ENCODE results near the gene KATNB1. TPM values are rescaled to one million over a fixed set of nuclear protein-coding genes. Genes with fewer than 3 reads are reported as not detected.

KATNB1 gene
- total and polyA plus RNA-seq, 2 of the 8 experiments (the other 6 are each of a cell fraction or from before 2014, with no cell fraction given) = 50.2 to 60.4 TPM

DNA sequence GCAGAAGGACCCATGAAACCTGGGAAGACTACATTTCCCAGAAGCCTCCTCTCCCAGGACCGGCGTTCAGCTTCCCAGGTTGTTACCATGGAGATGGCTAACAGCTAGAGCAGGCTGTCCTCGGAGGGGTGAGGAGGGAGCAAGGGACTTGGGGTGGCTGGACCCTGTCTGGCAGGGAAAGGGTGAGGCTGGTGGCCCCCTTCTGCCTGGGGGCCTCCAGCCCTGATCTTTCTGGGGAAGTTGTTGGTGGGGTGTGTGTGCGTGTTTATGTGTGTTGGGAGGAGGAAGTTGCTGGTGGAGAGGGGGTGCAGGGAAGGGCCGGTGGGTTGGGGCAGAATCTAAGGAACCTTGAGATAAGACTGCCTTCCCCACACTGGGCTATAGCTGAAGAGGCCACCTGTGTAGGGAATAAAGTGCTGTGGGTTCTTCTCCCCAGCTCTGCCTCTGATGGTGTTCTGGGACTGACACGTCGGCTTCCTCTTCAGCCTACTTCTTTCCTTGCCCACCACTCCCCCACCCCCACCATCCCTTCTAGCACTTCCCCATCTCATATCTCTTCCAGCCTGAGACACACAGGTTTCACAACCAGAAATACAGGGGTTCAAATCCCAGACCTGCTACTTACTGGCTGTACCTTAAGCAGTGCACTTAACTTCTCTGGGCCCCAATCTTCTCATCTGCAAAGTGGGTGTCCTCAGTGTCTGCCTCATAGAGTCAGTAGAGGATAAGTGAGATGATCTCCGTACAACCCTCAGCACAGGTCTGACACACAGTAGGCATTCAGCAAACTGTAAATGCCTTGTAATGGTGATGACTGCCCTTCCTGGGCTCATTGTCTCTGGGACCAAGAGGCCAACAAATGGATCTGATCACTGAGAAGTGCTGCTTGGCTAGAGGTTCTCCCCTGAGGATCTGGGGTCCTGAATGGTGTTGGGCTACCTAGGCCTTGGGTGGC is 40.6 kb upstream of the KATNB1 start, which contains the start of gene DRC7 (continued):
- TF ChIP-seq, protein P1, sequence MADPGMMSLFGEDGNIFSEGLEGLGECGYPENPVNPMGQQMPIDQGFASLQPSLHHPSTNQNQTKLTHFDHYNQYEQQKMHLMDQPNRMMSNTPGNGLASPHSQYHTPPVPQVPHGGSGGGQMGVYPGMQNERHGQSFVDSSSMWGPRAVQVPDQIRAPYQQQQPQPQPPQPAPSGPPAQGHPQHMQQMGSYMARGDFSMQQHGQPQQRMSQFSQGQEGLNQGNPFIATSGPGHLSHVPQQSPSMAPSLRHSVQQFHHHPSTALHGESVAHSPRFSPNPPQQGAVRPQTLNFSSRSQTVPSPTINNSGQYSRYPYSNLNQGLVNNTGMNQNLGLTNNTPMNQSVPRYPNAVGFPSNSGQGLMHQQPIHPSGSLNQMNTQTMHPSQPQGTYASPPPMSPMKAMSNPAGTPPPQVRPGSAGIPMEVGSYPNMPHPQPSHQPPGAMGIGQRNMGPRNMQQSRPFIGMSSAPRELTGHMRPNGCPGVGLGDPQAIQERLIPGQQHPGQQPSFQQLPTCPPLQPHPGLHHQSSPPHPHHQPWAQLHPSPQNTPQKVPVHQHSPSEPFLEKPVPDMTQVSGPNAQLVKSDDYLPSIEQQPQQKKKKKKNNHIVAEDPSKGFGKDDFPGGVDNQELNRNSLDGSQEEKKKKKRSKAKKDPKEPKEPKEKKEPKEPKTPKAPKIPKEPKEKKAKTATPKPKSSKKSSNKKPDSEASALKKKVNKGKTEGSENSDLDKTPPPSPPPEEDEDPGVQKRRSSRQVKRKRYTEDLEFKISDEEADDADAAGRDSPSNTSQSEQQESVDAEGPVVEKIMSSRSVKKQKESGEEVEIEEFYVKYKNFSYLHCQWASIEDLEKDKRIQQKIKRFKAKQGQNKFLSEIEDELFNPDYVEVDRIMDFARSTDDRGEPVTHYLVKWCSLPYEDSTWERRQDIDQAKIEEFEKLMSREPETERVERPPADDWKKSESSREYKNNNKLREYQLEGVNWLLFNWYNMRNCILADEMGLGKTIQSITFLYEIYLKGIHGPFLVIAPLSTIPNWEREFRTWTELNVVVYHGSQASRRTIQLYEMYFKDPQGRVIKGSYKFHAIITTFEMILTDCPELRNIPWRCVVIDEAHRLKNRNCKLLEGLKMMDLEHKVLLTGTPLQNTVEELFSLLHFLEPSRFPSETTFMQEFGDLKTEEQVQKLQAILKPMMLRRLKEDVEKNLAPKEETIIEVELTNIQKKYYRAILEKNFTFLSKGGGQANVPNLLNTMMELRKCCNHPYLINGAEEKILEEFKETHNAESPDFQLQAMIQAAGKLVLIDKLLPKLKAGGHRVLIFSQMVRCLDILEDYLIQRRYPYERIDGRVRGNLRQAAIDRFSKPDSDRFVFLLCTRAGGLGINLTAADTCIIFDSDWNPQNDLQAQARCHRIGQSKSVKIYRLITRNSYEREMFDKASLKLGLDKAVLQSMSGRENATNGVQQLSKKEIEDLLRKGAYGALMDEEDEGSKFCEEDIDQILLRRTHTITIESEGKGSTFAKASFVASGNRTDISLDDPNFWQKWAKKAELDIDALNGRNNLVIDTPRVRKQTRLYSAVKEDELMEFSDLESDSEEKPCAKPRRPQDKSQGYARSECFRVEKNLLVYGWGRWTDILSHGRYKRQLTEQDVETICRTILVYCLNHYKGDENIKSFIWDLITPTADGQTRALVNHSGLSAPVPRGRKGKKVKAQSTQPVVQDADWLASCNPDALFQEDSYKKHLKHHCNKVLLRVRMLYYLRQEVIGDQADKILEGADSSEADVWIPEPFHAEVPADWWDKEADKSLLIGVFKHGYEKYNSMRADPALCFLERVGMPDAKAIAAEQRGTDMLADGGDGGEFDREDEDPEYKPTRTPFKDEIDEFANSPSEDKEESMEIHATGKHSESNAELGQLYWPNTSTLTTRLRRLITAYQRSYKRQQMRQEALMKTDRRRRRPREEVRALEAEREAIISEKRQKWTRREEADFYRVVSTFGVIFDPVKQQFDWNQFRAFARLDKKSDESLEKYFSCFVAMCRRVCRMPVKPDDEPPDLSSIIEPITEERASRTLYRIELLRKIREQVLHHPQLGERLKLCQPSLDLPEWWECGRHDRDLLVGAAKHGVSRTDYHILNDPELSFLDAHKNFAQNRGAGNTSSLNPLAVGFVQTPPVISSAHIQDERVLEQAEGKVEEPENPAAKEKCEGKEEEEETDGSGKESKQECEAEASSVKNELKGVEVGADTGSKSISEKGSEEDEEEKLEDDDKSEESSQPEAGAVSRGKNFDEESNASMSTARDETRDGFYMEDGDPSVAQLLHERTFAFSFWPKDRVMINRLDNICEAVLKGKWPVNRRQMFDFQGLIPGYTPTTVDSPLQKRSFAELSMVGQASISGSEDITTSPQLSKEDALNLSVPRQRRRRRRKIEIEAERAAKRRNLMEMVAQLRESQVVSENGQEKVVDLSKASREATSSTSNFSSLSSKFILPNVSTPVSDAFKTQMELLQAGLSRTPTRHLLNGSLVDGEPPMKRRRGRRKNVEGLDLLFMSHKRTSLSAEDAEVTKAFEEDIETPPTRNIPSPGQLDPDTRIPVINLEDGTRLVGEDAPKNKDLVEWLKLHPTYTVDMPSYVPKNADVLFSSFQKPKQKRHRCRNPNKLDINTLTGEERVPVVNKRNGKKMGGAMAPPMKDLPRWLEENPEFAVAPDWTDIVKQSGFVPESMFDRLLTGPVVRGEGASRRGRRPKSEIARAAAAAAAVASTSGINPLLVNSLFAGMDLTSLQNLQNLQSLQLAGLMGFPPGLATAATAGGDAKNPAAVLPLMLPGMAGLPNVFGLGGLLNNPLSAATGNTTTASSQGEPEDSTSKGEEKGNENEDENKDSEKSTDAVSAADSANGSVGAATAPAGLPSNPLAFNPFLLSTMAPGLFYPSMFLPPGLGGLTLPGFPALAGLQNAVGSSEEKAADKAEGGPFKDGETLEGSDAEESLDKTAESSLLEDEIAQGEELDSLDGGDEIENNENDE (IDR thresholded peaks at IDR 0.05; ENCODE audit: insufficient replicate concordance, low read length) = no peak
- TF ChIP-seq SIN3A (conservative IDR thresholded peaks at IDR 0.05 in 1 of 2, IDR thresholded peaks at IDR 0.05 in 1 of 2; ENCODE audit: low read depth in 1 of 2, low read length in 2 of 2) = peak in 1 of 2 experiments; percentile 60; a peak in 1 of 4 replicates
- TF ChIP-seq, protein P2, sequence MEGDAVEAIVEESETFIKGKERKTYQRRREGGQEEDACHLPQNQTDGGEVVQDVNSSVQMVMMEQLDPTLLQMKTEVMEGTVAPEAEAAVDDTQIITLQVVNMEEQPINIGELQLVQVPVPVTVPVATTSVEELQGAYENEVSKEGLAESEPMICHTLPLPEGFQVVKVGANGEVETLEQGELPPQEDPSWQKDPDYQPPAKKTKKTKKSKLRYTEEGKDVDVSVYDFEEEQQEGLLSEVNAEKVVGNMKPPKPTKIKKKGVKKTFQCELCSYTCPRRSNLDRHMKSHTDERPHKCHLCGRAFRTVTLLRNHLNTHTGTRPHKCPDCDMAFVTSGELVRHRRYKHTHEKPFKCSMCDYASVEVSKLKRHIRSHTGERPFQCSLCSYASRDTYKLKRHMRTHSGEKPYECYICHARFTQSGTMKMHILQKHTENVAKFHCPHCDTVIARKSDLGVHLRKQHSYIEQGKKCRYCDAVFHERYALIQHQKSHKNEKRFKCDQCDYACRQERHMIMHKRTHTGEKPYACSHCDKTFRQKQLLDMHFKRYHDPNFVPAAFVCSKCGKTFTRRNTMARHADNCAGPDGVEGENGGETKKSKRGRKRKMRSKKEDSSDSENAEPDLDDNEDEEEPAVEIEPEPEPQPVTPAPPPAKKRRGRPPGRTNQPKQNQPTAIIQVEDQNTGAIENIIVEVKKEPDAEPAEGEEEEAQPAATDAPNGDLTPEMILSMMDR (IDR thresholded peaks at IDR 0.05; ENCODE audit: control extremely low read depth in 1 of 3, insufficient read depth in 1 of 3, low read depth in 1 of 3, low read length in 3 of 3) = no peak
- TF ChIP-seq TAF1 (IDR thresholded peaks at IDR 0.05; ENCODE audit: low read depth, low read length) = no peak
- no peak for TF ChIP-seq JUN (IDR thresholded peaks at IDR 0.05; ENCODE audit: low read depth, low read length)
- TF ChIP-seq CHD1 (IDR thresholded peaks at IDR 0.05; ENCODE audit: low read depth, low read length) = no peak

Measured in H1 (cell line).